K562 (cell line): ENCODE measurements around the gene RPS6KA2. TPM values are rescaled to one million over a fixed set of nuclear protein-coding genes. Genes with fewer than 3 reads are reported as not detected.

Experiments used
- EZH2 ChIP-seq: IDR thresholded peaks from 2 replicates; pipeline ENCODE4 v1.6.1; 2012; ENCODE audit warnings: low read depth, mild to moderate bottlenecking, inconsistent platforms, low read length, borderline replicate concordance
- ZNF668 ChIP-seq: fragments of 250-450 bp; sonication (Bioruptor Pico); IDR thresholded peaks from 2 replicates; pipeline ENCODE4 v1.8.0; 2022; ENCODE audit warnings: mild to moderate bottlenecking, inconsistent platforms
- polyA plus RNA-seq, 8 experiments: library from polyadenylated mRNA; depleted of rRNA in 4 of 8; stranded (reverse) in 5 of 8; unstranded in 3 of 8; fragments of >200 nt; fragmentation: Nextera tagmentation in 2 of 8; fragmentation: Illumina TruSeq in 1 of 8; extraction: Ambion mirVana in 2 of 8; extraction: Trizol in 1 of 8; gene quantifications; 2 replicates each; pipeline versions ENCODE4 v1.2.1 to v1.2.3, GENCODE V29; 2011 to 2014; ENCODE audit warnings: inconsistent platforms in 1 of 8, missing spikeins in 1 of 8
- total RNA-seq, 7 experiments: library from RNA; depleted of rRNA in 6 of 7; stranded (reverse); fragments of >200 nt in 6 of 7; fragmentation: Illumina TruSeq in 2 of 7; extraction: Trizol in 2 of 7; gene quantifications; 2 replicates each; pipeline versions ENCODE4 v1.2.1 to v1.2.3, GENCODE V29; 2011 to 2021; ENCODE audit warnings: low replicate concordance in 1 of 7
- TF ChIP-seq, protein P1 (sequence below): fragments of 450-650 bp; IDR thresholded peaks from 2 replicates; pipeline ENCODE4 v1.6.1; 2016; ENCODE audit warnings: mild to moderate bottlenecking, moderate library complexity
- TF ChIP-seq, protein P2 (sequence below): IDR thresholded peaks from 2 replicates; pipeline ENCODE4 v1.6.1; 2012; ENCODE audit warnings: low read depth, low read length, improper control_type of control experiment, borderline replicate concordance

Gene RPS6KA2
- total and polyA plus RNA-seq, 9 of the 15 experiments (the other 6 are each of a cell fraction or from before 2014, with no cell fraction given): 0.29 to 1.00 (median 0.53) TPM

DNA sequence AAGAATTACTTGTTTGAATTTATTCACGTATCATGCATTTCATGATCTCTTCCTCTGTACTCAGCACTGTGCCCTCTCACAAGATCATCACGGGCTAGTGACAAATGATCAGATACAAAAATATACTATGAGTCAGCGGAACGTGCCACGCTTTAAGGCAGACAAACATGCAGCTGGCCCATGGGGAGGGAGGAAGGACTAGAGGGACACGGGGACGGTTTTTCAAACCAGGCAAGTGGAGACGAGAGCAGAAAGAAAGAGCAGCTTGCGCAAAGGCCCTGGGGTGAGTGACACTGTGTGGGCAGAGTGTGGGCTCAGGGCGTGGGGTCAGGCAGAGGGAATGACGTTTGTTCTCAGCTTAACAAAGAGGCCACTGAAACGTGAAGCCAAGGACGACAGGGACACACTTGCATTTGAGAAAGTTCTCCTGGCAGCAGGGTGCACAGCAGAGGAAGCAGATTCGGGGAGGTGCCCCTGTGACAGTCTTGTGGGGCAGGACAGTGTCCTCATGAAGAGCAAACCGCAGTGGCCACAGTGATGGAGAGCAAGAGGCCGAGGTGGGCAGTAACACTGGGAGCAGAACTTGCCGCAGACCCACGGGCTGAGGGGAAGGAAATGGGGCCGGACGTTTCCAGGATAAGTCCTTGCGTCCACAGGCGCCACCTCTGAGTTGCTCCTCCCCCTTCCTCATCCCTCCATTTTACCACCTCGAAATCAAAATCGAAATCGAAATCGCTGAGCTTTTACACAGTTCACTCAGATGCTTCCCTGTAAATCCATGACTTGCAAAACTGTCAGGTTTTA is 6.9 kb upstream of the RPS6KA2 start (continued):
- TF ChIP-seq, protein P1, sequence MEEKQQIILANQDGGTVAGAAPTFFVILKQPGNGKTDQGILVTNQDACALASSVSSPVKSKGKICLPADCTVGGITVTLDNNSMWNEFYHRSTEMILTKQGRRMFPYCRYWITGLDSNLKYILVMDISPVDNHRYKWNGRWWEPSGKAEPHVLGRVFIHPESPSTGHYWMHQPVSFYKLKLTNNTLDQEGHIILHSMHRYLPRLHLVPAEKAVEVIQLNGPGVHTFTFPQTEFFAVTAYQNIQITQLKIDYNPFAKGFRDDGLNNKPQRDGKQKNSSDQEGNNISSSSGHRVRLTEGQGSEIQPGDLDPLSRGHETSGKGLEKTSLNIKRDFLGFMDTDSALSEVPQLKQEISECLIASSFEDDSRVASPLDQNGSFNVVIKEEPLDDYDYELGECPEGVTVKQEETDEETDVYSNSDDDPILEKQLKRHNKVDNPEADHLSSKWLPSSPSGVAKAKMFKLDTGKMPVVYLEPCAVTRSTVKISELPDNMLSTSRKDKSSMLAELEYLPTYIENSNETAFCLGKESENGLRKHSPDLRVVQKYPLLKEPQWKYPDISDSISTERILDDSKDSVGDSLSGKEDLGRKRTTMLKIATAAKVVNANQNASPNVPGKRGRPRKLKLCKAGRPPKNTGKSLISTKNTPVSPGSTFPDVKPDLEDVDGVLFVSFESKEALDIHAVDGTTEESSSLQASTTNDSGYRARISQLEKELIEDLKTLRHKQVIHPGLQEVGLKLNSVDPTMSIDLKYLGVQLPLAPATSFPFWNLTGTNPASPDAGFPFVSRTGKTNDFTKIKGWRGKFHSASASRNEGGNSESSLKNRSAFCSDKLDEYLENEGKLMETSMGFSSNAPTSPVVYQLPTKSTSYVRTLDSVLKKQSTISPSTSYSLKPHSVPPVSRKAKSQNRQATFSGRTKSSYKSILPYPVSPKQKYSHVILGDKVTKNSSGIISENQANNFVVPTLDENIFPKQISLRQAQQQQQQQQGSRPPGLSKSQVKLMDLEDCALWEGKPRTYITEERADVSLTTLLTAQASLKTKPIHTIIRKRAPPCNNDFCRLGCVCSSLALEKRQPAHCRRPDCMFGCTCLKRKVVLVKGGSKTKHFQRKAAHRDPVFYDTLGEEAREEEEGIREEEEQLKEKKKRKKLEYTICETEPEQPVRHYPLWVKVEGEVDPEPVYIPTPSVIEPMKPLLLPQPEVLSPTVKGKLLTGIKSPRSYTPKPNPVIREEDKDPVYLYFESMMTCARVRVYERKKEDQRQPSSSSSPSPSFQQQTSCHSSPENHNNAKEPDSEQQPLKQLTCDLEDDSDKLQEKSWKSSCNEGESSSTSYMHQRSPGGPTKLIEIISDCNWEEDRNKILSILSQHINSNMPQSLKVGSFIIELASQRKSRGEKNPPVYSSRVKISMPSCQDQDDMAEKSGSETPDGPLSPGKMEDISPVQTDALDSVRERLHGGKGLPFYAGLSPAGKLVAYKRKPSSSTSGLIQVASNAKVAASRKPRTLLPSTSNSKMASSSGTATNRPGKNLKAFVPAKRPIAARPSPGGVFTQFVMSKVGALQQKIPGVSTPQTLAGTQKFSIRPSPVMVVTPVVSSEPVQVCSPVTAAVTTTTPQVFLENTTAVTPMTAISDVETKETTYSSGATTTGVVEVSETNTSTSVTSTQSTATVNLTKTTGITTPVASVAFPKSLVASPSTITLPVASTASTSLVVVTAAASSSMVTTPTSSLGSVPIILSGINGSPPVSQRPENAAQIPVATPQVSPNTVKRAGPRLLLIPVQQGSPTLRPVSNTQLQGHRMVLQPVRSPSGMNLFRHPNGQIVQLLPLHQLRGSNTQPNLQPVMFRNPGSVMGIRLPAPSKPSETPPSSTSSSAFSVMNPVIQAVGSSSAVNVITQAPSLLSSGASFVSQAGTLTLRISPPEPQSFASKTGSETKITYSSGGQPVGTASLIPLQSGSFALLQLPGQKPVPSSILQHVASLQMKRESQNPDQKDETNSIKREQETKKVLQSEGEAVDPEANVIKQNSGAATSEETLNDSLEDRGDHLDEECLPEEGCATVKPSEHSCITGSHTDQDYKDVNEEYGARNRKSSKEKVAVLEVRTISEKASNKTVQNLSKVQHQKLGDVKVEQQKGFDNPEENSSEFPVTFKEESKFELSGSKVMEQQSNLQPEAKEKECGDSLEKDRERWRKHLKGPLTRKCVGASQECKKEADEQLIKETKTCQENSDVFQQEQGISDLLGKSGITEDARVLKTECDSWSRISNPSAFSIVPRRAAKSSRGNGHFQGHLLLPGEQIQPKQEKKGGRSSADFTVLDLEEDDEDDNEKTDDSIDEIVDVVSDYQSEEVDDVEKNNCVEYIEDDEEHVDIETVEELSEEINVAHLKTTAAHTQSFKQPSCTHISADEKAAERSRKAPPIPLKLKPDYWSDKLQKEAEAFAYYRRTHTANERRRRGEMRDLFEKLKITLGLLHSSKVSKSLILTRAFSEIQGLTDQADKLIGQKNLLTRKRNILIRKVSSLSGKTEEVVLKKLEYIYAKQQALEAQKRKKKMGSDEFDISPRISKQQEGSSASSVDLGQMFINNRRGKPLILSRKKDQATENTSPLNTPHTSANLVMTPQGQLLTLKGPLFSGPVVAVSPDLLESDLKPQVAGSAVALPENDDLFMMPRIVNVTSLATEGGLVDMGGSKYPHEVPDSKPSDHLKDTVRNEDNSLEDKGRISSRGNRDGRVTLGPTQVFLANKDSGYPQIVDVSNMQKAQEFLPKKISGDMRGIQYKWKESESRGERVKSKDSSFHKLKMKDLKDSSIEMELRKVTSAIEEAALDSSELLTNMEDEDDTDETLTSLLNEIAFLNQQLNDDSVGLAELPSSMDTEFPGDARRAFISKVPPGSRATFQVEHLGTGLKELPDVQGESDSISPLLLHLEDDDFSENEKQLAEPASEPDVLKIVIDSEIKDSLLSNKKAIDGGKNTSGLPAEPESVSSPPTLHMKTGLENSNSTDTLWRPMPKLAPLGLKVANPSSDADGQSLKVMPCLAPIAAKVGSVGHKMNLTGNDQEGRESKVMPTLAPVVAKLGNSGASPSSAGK: no peak
- no peak for TF ChIP-seq ZNF668 (CRISPR knock-in tag)
- no peak for TF ChIP-seq EZH2
- TF ChIP-seq, protein P2, sequence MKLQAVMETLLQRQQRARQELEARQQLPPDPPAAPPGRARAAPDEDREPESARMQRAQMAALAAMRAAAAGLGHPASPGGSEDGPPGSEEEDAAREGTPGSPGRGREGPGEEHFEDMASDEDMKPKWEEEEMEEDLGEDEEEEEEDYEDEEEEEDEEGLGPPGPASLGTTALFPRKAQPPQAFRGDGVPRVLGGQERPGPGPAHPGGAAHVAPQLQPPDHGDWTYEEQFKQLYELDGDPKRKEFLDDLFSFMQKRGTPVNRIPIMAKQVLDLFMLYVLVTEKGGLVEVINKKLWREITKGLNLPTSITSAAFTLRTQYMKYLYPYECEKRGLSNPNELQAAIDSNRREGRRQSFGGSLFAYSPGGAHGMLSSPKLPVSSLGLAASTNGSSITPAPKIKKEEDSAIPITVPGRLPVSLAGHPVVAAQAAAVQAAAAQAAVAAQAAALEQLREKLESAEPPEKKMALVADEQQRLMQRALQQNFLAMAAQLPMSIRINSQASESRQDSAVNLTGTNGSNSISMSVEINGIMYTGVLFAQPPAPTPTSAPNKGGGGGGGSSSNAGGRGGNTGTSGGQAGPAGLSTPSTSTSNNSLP: no peak
